Activated naive CD4-positive, alpha-beta T cell treated with anti-CD3 and anti-CD28 coated beads, Interleukin-2, amount 50 U/mL, for 16 hours (primary cell): ENCODE results near the gene NFIB.

Source experiments
- DNase-seq: peaks from one replicate; pipeline ENCODE4 v3.0.0-alpha.2; 2020

The NFIB gene

DNA sequence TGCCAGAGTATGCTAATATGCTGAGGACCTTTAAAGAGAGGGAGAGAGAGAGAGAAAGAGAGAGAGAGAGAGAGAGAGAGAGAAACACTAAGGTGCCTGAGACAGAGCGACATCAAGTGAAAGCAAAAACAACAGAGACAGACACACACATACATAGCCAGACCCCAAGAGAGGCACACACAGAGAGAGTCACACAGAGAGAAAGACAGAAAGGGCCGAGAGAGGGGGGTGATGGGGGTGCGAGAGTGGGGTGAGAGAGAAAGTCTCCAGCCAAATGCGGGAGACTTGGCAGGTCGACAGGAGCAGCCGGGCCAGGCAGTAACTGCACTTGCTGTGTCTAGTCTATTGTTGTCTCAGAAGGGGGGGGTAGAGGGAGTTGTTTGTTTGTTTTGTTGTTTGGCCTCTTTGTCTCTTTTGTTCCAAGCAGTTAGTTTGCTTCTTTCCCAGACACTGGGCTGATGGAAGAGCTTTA is 30.1 kb upstream of the NFIB start:
- no peak for DNase-seq

DNA sequence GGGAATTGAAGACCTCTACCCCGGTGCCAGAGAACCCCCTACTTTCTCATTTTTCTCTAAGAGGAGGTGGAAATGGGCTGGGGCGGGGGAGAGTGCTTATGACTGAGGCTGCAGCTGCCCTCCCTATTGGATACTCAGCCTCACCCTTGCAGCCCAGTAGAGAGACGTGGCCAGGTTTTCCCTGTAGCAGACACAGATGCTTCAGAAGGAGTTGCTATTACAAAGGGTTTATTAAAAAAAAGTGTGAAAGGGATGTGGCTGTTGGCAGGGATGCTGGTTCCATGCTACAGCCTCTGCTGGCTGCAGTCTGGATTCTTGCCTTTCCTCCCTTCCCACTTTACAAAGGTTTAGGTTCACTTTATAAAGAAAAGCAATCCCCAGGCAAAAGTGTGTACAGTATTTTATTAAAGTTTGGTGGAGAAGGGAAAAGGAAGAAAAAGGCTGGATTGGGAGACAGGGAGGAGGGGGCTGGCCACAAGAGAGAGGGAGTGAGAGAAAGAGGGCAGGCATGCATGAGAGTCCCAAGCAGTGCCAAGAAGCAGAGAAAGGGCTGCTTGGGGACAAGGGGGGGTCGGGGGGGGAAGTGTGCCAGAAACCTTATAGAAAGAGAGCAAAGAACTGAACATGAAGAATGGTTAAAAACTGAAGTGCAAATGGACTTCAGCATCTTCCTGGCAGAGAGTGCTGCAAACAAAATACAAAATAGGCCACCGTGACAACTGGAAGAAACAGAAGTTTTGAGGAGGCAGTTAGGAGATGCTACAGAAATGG is 29.5 kb upstream of the NFIB start:
- no peak for DNase-seq

DNA sequence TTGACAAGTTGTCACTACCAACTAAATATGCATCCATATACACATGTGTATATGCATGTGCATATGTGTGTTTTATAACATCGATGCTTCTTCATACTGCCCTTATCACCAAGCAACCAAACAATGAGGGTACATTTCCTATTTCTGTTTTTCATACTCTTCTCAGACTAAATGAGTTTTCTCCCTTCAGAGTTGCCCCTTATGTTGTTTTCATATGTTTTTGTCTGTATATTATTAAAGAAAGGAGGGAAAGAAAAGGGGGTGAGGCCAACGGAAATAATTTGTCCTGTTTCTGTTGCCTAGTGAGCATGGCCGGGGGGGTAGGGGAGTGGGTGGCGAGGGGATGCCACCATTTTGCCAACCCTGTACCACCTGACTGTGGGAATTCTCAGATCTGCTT is 28.8 kb upstream of the NFIB start:
- DNase-seq = no peak

DNA sequence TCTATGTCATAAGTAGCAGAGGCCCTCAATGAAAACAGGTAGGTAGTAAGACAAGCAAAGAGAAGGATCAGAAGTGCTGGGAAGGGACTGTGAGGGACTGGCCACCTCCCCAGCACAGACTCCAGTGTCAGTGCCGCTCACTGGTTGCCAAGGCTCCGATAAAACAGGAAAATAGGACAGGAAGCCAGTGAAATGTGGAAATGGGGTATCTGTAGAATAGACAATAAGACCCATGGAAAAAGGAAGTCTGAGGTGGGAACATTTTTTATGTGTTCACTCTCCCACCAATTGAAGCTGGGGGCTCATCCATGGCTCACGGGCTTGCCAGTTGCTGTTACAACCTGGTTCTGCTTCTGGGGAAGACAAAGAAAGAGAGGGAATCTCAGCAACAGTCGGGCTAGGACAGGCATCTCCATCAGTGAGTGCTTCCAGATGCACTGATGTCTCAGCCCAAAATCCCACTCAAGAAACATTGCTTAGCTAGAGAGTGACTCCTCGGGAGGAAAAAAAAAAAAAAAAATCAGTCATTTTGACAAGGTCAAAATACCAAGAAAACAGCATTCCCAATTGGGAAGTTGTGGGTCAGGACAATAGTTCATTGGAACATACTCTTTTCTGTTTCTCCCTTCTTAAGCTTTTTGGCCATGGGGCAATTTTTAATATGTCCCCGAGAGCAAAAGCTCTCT is 27.6 kb upstream of the NFIB start:
- DNase-seq = no peak

DNA sequence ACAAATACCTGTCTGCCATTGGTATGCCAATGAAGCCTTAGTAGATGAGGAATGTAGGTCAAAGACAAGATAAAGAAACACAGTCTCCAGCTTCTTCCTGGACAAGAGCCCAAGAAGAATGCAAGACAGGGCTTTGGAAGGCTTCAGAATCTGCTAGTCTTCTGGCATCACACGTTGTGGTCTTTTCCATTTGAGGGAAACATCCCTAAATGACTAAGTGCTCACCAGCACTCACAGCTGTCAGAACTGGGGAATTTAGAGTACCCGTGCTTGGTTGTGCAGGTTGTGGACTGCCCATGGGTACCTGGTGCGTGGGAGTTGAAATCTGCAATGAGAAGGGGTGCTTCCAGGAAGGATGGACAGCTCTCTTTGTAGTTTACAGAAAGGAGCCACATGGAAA is 27.1 kb upstream of the NFIB start:
- no peak for DNase-seq

DNA sequence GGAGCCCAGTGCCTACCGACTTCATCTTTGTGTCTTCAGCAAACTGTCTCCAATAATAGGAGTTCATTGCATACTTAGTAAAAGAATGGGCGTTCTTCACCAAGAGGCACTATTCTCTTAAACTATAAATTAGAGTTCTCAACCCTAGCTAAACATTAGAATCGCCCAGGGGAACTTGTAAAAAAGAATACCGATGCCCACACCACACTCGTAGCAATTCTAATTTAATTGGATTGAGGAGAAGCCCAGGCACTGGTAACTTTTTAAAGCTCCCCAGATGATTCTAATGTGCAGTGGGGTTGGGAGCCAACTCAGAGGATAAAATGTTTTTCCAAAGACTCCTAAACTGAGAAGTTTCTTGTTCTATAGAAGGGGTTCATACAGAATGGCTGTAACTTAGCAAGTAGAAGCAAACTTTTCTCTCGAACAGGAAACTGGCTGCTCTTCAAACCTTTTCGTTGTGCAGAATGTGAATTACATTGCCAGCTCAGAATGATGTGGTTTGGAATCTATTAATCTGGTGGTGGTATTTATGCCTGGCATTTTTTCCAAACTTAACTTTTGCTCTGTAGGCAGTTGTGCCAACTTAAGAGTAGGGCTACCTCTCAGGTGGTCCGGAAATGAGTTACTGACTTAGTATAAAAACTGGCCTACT is 26.4 kb upstream of the NFIB start:
- DNase-seq = no peak

DNA sequence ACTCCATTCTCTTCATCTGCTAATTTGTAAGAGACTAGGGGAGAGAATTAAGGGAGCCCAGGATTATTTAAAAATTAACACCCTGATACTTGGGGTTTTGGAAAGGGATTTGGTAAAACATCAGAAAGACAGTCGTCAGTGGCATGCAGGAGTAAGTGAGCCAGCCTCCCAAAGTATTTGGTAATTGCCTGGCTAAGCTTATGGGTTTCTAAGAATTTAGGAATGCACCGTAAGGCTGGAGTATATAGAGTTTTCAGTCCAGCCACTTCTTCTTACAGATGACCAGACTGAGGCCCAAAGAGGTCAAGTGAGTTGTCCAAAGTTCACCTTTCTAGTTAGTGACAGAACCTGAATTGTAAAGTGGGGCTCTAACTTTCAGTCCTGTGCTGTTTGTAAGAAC is 25.8 kb upstream of the NFIB start:
- DNase-seq = no peak

DNA sequence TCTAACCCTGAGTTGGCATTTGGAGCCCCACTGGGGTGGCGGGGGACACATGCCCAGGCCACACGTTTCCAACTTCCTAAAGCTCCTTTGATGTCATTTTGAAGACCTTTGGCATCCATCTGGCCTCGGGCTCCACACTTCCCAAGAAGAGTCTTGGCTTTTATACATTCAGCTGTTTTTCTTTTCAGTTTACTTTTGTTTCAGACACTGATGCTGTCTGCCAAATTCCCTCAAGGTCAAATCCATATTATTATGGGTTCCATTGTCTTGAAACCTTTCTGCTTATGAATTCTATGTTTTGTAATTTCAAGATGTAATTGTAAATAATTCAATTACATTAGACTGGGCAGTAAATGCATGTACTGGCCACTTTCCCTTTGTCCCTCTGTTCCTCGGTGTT is 23.7 kb upstream of the NFIB start:
- no peak for DNase-seq

DNA sequence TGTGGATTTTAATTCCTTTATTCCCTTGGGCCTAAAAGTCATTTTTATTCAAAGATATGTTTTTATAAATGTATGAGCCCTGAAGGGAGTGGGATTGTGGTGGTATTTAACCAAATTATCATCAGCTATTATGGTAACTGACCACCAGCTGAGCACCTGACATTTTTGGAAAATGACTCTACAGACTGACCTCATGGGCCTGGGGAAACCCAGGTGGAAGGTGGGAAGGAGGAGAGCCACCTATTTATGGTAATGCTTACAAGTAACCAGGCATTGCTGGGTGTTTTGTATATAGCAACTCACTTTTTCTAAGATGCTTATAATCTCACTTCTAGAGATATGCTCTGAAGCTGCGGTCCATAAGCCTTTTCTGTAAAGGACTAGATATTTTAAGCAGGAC is 22.3 kb upstream of the NFIB start:
- DNase-seq = no peak

DNA sequence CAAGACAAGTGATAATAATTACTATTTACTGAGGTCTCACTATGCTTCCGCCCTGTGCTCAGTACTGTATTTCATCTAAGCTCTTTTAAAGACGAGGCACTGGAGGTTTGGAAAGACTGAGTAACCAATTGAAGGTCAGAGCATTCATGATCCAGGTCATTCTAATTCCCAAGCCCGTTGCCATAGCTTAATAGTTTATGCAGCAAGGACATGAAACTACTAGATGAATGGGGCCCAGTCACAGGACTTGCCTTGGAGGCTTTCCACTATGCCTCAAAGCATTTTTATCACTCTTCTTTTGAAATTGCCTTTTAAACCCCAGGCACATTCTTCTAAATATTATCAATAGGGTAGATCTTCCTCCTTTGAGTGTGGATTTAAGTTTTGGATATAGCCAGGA is 17.2 kb upstream of the NFIB start:
- DNase-seq = no peak

DNA sequence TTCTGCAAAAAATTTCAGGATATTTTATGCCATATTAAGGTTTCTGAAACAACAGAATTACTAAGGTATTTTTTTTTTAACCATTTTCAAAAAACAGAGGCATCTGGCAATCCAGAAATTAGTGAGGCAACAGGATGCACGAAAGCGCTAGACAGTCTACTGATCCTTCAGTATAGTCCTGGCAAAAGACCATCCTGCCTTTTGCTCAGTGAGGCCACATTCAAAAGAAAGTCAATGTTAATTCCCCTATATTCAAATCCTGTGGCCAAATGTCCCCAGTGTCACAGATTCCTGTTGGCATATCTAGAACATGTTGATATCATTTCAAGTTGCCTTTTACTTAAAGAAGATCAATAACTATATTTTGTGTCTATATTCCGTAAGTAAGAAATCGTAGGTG is 13.1 kb upstream of the NFIB start:
- DNase-seq = no peak

DNA sequence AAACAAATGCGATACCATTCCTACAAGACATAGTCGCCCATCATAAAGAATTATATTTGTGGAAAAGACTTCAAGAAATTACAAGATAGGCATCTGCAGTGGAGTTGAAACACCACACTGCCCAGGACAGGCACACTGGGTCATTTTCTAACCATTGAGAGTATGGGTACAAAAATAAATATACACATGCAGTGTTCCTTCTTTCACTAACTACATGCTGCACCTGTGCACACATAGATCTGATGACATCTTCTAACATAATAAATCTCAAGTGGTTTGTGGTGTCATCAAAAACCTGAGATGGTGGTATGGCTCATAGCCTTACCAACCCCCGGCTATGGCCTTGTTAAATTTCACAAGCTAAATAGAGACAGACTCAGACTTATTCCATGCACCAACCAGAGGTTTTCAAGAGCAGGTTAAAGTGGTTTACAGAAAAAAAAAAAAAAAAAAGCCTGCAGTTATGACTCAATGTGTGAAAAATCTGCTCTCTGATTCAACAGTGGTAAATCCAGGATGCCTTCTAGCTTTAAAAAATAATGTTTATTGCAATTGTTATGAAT is 12.4 kb upstream of the NFIB start:
- no peak for DNase-seq

DNA sequence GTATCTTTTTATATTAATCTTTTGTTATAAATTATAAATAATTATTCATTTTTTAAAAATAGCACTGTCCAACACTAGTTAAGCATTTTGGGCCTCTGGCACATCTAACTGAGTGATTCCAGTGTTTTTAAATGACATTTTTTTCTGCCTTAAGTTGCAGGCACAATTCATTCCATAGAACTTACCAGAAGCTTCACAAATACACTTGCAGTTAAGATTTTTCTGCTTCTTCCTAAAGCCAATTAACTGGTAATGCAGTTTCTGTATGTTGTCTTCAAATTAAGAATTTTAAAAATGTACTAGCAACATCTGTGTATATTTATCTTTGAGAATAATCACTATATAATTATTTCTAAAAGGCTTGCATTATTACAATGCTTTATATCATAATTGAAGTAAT is 11.2 kb upstream of the NFIB start:
- DNase-seq = no peak

DNA sequence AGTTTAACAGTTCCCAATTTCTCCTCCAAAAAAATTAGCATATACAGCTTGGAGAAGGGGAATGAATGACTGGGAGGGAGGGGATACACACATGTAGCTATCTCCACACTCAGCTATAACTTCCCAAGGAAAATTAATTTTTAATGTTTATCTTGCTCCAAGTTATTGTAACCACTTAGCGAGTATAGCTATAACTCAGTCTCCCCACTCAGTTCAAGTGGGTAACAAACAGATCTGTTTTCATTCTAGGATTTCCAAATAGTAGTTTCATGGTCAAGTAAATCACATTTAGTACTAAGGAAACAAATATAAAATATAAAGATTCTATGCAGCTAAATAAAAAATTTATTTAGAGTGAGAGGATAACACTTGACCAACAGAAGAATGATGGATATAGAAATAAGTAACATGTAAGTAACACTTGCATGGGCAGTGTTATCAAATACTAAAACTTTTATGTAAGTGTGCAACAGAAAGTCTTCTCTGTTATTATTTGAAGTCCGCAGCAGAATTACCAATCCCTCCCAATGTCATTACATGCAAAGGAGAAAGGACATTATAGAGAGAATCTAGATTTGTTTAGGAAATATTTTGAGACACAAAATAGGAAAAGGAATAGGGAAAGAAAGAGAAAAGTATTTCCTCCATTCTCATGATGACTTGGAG is 10.2 kb upstream of the NFIB start:
- no peak for DNase-seq

DNA sequence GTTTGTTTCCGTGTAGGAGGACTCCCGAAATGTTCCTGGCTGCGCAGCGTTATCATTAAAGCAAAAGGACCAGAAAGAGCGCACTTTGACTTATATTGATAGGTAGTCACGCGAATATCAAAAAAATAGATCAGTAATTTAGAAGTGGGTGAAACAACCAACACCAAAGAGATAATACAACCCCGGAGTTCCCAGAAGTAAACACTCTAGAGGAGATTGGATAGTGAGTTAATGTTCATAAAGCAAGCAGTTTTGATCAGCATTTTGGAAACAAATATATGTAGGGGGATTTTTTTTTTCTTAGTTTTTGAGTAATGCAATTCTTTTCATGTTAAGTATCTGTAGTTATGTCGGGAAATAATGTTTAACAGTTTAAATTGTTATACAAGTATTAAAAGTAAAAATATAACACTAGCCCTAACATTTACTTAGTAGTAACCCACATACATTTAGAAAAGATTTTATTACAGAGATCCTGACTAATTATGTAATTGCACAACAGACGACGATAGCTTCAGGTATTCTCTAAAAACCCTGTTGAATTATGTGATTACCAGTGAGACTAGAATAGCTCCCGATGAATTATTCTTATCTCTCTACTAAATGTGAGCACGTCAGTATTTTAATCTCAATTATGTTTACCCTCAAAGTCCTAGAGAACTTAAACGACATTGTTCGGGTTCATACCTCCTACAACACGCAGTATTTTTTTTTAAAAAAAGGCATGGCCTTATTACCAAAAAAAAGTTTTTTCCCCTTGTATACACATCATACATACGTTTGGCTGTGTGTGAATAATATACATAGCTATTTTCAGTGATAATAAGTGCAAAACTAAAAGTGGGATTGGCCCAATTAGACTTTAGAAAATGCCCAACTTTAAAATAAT is 9.4 kb upstream of the NFIB start:
- no peak for DNase-seq

DNA sequence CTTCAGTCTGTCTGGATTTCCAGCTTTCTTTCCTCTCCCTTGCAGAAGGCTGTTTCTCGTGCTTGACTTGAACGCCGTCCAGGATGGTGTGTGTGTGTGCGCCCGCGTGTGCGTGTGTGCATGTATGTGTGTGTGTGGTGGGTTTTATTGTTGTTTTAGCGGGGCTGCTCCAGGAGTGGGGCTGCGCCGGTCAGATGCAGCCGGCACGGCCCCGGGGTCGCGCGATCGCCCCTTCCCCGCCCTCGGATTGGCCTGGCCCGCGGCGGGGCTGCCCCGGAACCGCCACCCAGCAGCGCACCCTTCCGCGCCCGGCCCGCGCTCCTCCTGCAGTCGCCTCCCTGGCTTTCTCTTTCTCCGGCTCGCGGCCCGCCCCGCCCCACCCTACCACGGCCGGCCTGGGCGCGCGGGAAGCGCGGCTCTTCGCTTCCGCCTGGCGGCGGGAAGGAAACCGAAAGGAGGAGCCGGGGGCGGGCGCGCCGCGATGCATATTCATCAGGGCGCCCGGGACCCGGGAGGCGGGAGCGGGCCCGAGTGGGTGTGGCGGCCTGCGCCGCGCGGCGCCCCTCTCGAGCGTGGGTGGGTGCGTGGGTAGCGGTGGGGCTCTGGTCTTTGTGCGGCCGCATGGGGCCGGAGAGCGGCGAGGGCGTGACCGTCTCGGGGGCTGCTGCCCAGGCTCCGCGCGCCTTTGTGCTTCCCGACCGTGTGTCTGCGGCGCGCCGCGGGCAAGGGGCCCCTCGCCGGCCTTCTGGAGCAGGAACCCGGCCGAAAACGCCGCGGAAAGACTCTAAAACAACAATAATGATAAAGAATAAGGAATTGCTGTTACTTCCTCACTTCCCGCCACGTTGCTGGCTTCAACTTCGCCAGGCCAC is 8.5 kb upstream of the NFIB start:
- DNase-seq = peak; percentile 69

DNA sequence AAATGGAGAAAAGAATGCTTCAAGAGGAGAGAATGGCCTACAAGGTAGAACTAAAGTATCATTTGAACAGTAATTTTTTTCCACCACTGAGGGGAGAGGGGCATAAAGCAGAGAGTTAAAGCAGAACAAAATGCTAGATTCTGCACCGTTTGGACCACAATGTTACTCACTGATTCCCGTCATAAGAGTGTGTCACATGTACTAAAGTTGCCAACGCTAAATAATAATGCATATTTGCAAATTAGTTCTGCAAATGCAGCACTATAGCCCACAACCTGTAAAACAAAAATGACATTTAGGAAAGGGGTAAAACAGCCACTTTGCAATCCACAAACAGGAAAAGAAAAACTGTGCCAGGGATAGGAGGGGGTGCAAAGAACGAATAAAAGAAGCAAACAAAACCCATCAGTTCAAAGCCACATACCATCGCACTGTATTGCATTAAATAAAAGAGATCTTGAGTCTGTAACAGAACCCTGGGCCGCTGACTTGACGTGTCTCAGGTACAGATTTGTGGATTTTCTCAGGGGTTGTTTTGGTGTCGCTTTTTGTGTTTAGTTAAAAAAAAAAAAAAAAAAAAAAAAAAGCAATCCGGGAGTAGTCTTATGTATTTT is 7.7 kb upstream of the NFIB start:
- DNase-seq = no peak

DNA sequence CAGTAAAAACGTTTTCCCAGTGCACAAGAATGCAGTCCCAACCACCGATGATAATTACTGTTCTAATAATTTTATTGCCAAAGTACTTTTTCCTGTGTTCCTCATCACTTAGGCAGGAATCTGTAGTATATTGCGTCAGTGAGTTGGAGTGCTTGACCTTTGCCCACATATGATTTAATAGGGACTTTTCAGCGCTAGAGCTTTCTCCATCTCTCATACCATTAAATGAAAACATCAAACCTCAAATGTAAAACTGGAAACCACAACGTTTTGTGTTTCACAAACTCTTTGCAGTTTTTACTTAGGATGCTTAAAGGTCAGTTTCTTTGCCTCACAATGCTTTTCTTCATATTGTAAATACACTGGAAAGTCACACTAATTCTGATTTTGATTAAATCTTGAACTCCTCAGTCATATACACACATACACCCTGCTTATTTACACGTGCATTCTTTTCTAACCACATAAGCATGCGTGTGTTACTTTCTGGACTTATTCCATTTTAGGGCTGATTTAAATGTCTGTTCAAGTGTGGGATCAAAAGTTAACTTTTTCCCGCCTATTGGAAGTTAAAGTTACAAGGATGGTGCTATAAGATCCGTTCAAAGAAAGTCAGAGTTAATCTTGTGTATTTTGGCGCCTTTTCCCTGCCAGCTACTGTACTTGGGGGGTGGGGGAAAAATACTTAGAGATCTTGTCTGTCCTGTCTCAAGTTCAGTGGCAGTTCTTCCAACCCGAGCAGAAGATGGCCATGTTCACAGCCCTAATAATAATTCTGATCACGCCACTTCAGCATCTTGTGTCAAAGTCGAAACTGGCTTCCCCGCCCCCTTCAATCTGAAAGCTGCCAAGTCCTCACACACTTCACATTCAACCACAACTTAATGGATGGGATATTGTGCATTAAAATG is 6.6 kb upstream of the NFIB start:
- DNase-seq = no peak

DNA sequence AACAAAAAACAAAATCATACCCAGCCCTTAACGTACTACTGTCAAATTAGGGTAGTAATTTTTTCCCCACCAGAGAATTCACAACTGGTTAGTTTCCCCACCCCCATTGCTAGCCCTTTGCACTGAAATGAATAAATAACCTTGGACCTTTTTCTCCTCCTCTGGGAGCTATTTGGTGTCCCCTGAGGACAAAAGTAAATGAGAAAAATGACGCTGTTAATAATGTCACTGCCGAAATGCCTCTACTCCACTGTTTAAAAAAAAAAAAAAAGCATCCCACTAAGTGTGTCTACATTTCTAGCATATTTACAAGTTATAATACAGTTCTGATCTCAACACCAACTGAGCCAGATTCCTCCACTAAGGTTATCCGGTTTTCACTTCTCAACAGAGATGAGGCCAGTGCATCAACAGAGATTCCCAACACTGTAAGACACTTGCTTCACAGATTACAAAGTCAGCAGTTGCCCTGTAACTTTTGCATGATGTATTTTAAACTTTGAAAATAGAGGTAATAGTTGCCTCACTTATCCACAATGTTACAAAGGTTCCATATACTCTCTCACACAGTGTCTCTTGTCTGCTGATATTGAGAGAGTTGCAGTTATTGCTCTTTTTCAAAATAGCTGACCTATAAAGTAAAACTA is 5.1 kb upstream of the NFIB start:
- DNase-seq = no peak
